ENCODE measurements around the gene SPATA2L. TPM values are rescaled to one million over a fixed set of nuclear protein-coding genes. Genes with fewer than 3 reads are reported as not detected.

SPATA2L gene, protein sequence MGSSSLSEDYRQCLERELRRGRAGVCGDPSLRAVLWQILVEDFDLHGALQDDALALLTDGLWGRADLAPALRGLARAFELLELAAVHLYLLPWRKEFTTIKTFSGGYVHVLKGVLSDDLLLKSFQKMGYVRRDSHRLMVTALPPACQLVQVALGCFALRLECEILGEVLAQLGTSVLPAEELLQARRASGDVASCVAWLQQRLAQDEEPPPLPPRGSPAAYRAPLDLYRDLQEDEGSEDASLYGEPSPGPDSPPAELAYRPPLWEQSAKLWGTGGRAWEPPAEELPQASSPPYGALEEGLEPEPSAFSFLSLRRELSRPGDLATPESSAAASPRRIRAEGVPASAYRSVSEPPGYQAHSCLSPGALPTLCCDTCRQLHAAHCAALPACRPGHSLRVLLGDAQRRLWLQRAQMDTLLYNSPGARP
- 10 to 100 TPM in 3 of 5 experiments, 1 to 10 TPM in 2; 8.4 to 32.2 (median 12.0) TPM for total RNA-seq
- polyA plus RNA-seq = 10 to 100 TPM in 1 of 2 donors, 1 to 10 TPM in 1; 7.0 to 12.4 TPM
- 40.1 reads per million, percentile 66 among the genes with 10 or more reads in this experiment for total RNA-seq

DNA sequence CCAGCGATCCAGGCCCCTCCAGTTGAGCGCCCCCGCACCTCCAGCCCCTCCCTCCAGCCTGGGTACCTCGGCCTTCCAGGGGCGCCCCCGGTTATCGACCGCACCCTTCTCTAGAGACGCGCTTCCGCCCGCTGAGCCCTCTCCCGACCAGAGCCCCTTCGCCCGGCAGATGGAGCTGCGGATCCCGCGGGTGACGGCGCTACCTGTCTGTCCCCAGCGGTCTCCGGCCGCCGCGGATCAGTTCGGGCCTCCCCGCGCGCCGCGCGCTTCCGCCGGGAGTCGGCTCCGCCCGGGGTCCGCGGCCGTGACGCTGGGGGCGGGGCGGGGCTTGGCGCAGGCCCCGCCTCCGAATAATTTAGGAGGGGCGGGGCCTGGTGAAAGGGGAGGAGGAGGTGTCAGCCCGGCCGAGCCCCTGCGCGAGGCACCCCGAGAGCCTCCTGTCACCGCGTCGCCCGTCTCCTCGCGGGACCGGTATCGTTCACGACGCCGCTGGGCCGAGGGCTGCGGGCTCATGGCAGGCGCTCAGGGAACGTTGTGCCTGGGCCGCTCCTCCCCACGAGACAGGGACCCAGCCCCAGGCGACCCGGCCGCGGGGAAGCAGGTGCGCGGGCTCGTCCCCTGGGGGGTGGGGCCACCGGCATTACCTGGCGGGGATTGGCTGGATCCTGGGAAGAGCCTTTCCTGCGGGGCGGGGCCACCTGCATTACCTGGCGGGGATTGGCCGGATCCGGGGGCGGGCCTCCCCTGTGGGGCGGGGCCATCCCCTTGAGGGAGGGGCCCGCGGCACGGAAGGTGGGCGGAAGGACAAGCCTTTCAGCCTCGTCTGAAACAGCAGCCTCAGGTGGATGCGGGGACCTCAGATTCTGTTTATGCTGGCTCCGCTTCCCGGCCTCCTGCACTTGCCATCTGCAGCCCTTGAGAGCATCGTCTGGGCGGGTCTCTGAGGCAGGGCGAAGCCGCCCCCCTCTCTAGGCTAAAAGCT lies at the start of gene SPATA2L:
Gene SPATA2L, minus strand, starts transcription at position 281 of the 982 bp plus-strand sequence. CDS start 473 bp downstream, outside the sequence.
- Mint-ChIP-seq H3K9me3 (no peaks in the 10 kb centered on the region), H3K4me3 (peak within 1 kb of the TSS; percentile 66 to 86 (median 76)), H3K27me3 (no peaks in the 10 kb centered on the region), H3K36me3 (peaks cover 0 to 4% (median 0%) of the 10 kb centered on the region in 5 donors), H3K27ac (peak within 1 kb of the TSS; percentile 64 to 90 (median 87)), H3K4me1 (peaks cover 5 to 34% (median 21%) of the 10 kb centered on the region in 7 donors)
- POLR2A ChIA-PET = interaction anchor here (0.6 to 3.5 kb wide), 9 partner anchors 10 to 171 kb away, joined by 3 to 23 read pairs (median 13); partner anchors contain the start of genes CDK10, CHMP1A, SPATA33 and TCF25
- peak within 1 kb of the TSS; percentile 41 for H3K4me3 ChIP-seq (ENCODE audit: low read length)
- peaks cover 19 to 26% of the 10 kb centered on the region in 2 donors for H3K4me1 ChIP-seq (ENCODE audit: control insufficient read depth in 2 of 2, insufficient read depth in 2 of 2, low read length in 2 of 2)
- peaks cover 0 to 10% (median 0%) of the 10 kb centered on the region in 3 experiments for H3K36me3 ChIP-seq (ENCODE audit: control insufficient read depth in 2 of 3, insufficient read depth in 3 of 3, low read length in 3 of 3)
- peak within 1 kb of the TSS; percentile 73 for H3K27ac ChIP-seq (ENCODE audit: low read depth, low read length)
- no peaks in the 10 kb centered on the region for H3K27me3 ChIP-seq (ENCODE audit: control insufficient read depth in 2 of 2, insufficient read depth in 2 of 2, low read length in 2 of 2)
- intact Hi-C loops (cut with micrococcal nuclease) = loop anchor here (1.0 to 10.0 kb wide), 9 partner anchors 10 to 899 kb away; partner anchors contain the start of genes ANKRD11 (in 1 of the 2), CDT1 (in 1 of the 2), FANCA (in 1 of the 2) and RPL13 (in 1 of the 2)
- peak; percentile 96 to 100 (median 99) for DNase-seq
- peak; percentile 90 for ATAC-seq
- CTCF ChIA-PET = interaction anchor here (0.6 to 4.1 kb wide), 9 partner anchors 16 to 172 kb away, joined by 4 to 71 read pairs (median 5); partner anchors contain the start of gene TCF25
- no peaks in the 10 kb centered on the region for H3K9me3 ChIP-seq (ENCODE audit: control insufficient read depth in 2 of 3, low read length in 3 of 3)

DNA sequence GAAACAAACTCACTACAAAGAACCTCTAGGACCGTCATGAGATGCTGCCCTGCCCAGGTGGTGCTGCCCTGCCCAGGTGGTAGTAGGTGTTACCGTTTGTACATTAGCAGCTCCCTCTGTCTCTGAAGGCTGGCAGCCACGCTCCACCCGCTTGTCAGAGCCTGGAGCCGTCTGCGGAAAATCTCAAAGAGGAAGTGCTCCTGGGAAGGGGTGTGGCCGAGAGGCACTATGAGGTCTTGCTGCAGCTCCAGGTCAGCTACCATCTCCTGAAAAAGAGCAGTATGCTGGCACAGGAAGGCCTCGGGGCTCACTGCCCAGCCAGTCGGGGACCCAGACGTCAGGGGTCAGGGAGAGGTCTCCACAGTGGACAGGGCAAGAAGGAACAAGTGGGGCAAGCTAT lies 48.1 kb upstream of the SPATA2L start:
- Histone ChIP-seq H3K9me3 (ENCODE audit: control insufficient read depth in 2 of 3, low read length in 3 of 3) (no peaks in the 10 kb centered on the region), H3K27ac (ENCODE audit: low read depth, low read length) (no peak overlapping the region), H3K4me1 (ENCODE audit: control insufficient read depth in 2 of 2, insufficient read depth in 2 of 2, low read length in 2 of 2) (peaks cover 0 to 14% of the 10 kb centered on the region in 2 donors), H3K4me3 (ENCODE audit: low read length) (no peak overlapping the region), H3K27me3 (ENCODE audit: control insufficient read depth in 2 of 2, insufficient read depth in 2 of 2, low read length in 2 of 2) (no peaks in the 10 kb centered on the region), H3K36me3 (ENCODE audit: control insufficient read depth in 2 of 3, insufficient read depth in 3 of 3, low read length in 3 of 3) (no peaks in the 10 kb centered on the region)
- Mint-ChIP-seq H3K36me3 (peaks cover 0 to 11% (median 0%) of the 10 kb centered on the region in 5 donors), H3K9me3 (no peaks in the 10 kb centered on the region), H3K4me1 (peaks cover 10 to 55% (median 25%) of the 10 kb centered on the region in 7 donors), H3K4me3 (peak overlapping the region in 5 of 10 donors; percentile 14 to 76 (median 40)), H3K27ac (peak overlapping the region in 6 of 9 donors; percentile 32 to 83 (median 62)), H3K27me3 (no peaks in the 10 kb centered on the region)
- ATAC-seq = peak; percentile 64
- DNase-seq = no peak
- CTCF ChIA-PET = no interaction called here
- POLR2A ChIA-PET = interaction anchor here (0.8 to 1.5 kb wide), 3 partner anchors 8 to 36 kb away, joined by 3 to 7 read pairs (median 4); no protein-coding TSS in a partner anchor
- intact Hi-C loops (cut with micrococcal nuclease) = no loop called here

DNA sequence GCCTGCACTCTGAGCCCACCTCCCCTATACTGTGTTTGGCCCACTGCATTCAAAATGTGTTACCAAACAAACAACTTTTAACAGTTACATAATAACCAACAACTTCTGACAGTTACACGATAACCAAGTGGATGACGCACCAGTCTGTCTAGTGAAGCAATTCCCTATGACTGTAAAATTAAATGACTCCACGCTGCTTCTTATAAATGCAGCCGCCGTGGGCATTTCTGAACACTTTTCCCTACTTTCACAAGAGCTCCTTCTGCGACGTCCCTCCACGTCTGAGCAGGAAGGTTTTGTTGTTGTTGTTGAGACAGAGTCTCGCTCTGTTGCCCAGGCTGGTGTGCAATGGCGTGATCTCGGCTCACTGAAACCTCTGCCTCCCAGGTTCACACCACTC lies 47.4 kb upstream of the SPATA2L start:
- POLR2A ChIA-PET = interaction anchor here (1.0 to 1.5 kb wide), 2 partner anchors 10 to 37 kb away, joined by 3 to 4 read pairs; no protein-coding TSS in a partner anchor
- intact Hi-C loops (cut with micrococcal nuclease) = no loop called here

DNA sequence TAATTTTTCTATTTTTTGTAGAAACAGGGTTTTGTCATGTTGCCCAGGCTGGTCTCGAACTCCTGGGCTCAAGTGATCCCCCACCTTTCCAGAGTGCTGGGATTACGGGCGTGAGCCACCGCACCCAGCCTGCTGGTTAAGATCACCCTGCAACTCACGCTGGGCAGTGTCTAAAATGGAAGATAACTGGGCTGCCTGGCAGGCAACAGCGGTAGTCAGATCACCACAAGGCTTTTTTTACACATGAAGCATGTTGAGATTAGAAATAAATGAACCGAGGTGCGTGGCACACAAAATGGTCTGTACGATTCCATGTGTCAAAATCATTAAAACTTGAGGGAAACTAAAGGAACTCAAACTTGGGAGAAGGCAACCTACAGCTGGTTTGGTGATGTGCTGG lies 46.6 kb upstream of the SPATA2L start:
- H3K36me3 ChIP-seq (ENCODE audit: control insufficient read depth in 2 of 3, insufficient read depth in 3 of 3, low read length in 3 of 3) = no peaks in the 10 kb centered on the region
- Mint-ChIP-seq H3K27me3 (no peaks in the 10 kb centered on the region), H3K9me3 (no peaks in the 10 kb centered on the region), H3K4me1 (peaks cover 6 to 67% (median 26%) of the 10 kb centered on the region in 7 donors), H3K27ac (peak overlapping the region in 4 of 9 donors; percentile 40 to 83 (median 46)), H3K36me3 (peaks cover 0 to 14% (median 0%) of the 10 kb centered on the region in 5 donors), H3K4me3 (no peak overlapping the region)
- no peak overlapping the region for H3K27ac ChIP-seq (ENCODE audit: low read depth, low read length)
- H3K4me1 ChIP-seq (ENCODE audit: control insufficient read depth in 2 of 2, insufficient read depth in 2 of 2, low read length in 2 of 2) = peaks cover 0 to 14% of the 10 kb centered on the region in 2 donors
- no peaks in the 10 kb centered on the region for H3K27me3 ChIP-seq (ENCODE audit: control insufficient read depth in 2 of 2, insufficient read depth in 2 of 2, low read length in 2 of 2)
- ATAC-seq = no peak
- ChIA-PET POLR2A (interaction anchor here (1.4 to 3.0 kb wide), 3 partner anchors 9 to 42 kb away, joined by 5 to 14 read pairs (median 6); no protein-coding TSS in a partner anchor), CTCF (interaction anchor here (1.4 kb wide), 1 partner anchor 23 kb away, joined by 3 read pairs; no protein-coding TSS in a partner anchor)
- intact Hi-C loops (cut with micrococcal nuclease) = no loop called here
- DNase-seq = no peak
- no peaks in the 10 kb centered on the region for H3K9me3 ChIP-seq (ENCODE audit: control insufficient read depth in 2 of 3, low read length in 3 of 3)
- no peak overlapping the region for H3K4me3 ChIP-seq (ENCODE audit: low read length)

More for the DNA sequence above, 47.4 kb upstream of the SPATA2L start:
- no peaks in the 10 kb centered on the region for H3K36me3 ChIP-seq (ENCODE audit: control insufficient read depth in 2 of 3, insufficient read depth in 3 of 3, low read length in 3 of 3)
- peaks cover 5 to 62% (median 25%) of the 10 kb centered on the region in 7 donors for H3K4me1 Mint-ChIP-seq
- no peaks in the 10 kb centered on the region for H3K9me3 ChIP-seq (ENCODE audit: control insufficient read depth in 2 of 3, low read length in 3 of 3)
- peaks cover 0 to 14% of the 10 kb centered on the region in 2 donors for H3K4me1 ChIP-seq (ENCODE audit: control insufficient read depth in 2 of 2, insufficient read depth in 2 of 2, low read length in 2 of 2)
- H3K27me3 ChIP-seq (ENCODE audit: control insufficient read depth in 2 of 2, insufficient read depth in 2 of 2, low read length in 2 of 2) = no peaks in the 10 kb centered on the region
- H3K4me3 ChIP-seq (ENCODE audit: low read length) = no peak overlapping the region
- H3K36me3 Mint-ChIP-seq = peaks cover 0 to 14% (median 0%) of the 10 kb centered on the region in 5 donors
- no peaks in the 10 kb centered on the region for H3K27me3 Mint-ChIP-seq
- H3K27ac Mint-ChIP-seq = peak overlapping the region in 4 of 9 donors; percentile 28 to 75 (median 46)
- no peak for DNase-seq
- H3K4me3 Mint-ChIP-seq = no peak overlapping the region
- no peaks in the 10 kb centered on the region for H3K9me3 Mint-ChIP-seq
- CTCF ChIA-PET = interaction anchor here (0.8 to 1.4 kb wide), 2 partner anchors 24 to 36 kb away, joined by 3 read pairs; no protein-coding TSS in a partner anchor
- no peak for ATAC-seq
- H3K27ac ChIP-seq (ENCODE audit: low read depth, low read length) = peak overlapping the region; percentile 12

DNA sequence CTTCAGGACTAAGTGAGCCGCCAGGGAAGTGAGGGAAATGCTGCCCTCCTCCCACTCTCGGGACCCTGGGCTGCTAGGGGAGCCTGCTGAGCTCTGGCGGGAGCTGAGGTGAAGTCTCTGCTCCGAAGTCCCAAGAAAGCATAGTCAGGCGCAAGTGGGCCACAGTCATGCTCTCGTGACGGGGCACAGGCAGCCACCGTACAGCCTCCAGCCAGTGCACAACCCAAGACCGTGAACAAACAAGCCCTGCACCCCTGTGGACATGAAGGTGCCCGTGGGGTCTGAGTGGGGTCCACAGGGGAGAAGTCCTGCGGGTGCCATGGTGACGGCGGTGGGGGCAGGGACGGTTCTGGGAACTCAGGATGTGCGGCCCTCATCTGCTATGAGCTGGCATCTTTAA lies 44.5 kb upstream of the SPATA2L start:
- intact Hi-C loops (cut with micrococcal nuclease) = no loop called here
- Histone ChIP-seq H3K36me3 (ENCODE audit: control insufficient read depth in 2 of 3, insufficient read depth in 3 of 3, low read length in 3 of 3) (peaks cover 0 to 2% (median 0%) of the 10 kb centered on the region in 3 experiments), H3K27me3 (ENCODE audit: control insufficient read depth in 2 of 2, insufficient read depth in 2 of 2, low read length in 2 of 2) (no peaks in the 10 kb centered on the region), H3K9me3 (ENCODE audit: control insufficient read depth in 2 of 3, low read length in 3 of 3) (no peaks in the 10 kb centered on the region), H3K4me1 (ENCODE audit: control insufficient read depth in 2 of 2, insufficient read depth in 2 of 2, low read length in 2 of 2) (peaks cover 0 to 14% of the 10 kb centered on the region in 2 donors), H3K27ac (ENCODE audit: low read depth, low read length) (no peak overlapping the region), H3K4me3 (ENCODE audit: low read length) (no peak overlapping the region)
- ATAC-seq (no peak), DNase-seq (no peak)
- Mint-ChIP-seq H3K36me3 (peaks cover 0 to 16% (median 0%) of the 10 kb centered on the region in 5 donors), H3K4me1 (peaks cover 5 to 61% (median 34%) of the 10 kb centered on the region in 7 donors), H3K9me3 (no peaks in the 10 kb centered on the region), H3K27ac (peak overlapping the region in 5 of 9 donors; percentile 67 to 86 (median 78)), H3K27me3 (no peaks in the 10 kb centered on the region), H3K4me3 (no peak overlapping the region)
- CTCF ChIA-PET = interaction anchor here (1.0 to 1.1 kb wide), 2 partner anchors 29 to 46 kb away, joined by 3 to 4 read pairs; no protein-coding TSS in a partner anchor
- POLR2A ChIA-PET = interaction anchor here (1.1 to 3.5 kb wide), 4 partner anchors 10 to 23 kb away, joined by 3 to 14 read pairs (median 8); no protein-coding TSS in a partner anchor

All from naive thymus-derived CD4-positive, alpha-beta T cell (primary cell).